Heart left ventricle (tissue), 16 donors: ENCODE data around the gene TNRC6A. TPM values are rescaled to one million over a fixed set of nuclear protein-coding genes. Genes with fewer than 3 reads are reported as not detected.

ENCODE experiments used
- ATAC-seq, 4 donors: fragments of 200-7000 bp; cut with Tn5 transposase; one replicate each; pipeline ENCODE4 v1.9.1; 2020 to 2022; ENCODE audit warnings: moderate library complexity in 4 of 4, mild to moderate bottlenecking in 3 of 4, moderate number of reproducible peaks in 1 of 4
- DNase-seq, 5 donors: peaks; one replicate each; pipeline ENCODE4 v3.0.0-alpha.2; 2020
- H3K27ac ChIP-seq, 12 donors: fragments of 200-600 bp; sonication (generic) in 4 of 12; one replicate each; pipeline versions ENCODE4 v1.5.0 to v1.8.0; 2016 to 2022; ENCODE audit warnings: mild to moderate bottlenecking in 2 of 12
- H3K27me3 ChIP-seq, 9 donors: fragments of 200-600 bp; sonication (generic) in 2 of 9; one replicate each; pipeline versions ENCODE4 v1.5.1 to v1.8.0; 2016 to 2022; ENCODE audit warnings: mild to moderate bottlenecking in 3 of 9
- H3K36me3 ChIP-seq, 9 donors: fragments of 200-600 bp; sonication (generic) in 2 of 9; one replicate each; pipeline versions ENCODE4 v1.5.0 to v1.8.0; 2018 to 2022; ENCODE audit warnings: mild to moderate bottlenecking in 2 of 9
- H3K4me1 ChIP-seq, 12 donors: fragments of 200-600 bp; sonication (generic) in 4 of 12; one replicate each; pipeline versions ENCODE4 v1.5.0 to v1.8.0; 2016 to 2022; ENCODE audit warnings: mild to moderate bottlenecking in 3 of 12
- H3K4me3 ChIP-seq, 12 donors: fragments of 200-600 bp; sonication (generic) in 4 of 12; one replicate each; pipeline versions ENCODE4 v1.5.0 to v1.8.0; 2017 to 2022; ENCODE audit warnings: mild to moderate bottlenecking in 9 of 12, moderate library complexity in 4 of 12
- H3K9me3 ChIP-seq, 12 donors: fragments of 200-600 bp; sonication (generic) in 4 of 12; one replicate each; pipeline versions ENCODE4 v1.5.0 to v1.8.0; 2016 to 2022; ENCODE audit warnings: mild to moderate bottlenecking in 1 of 12
- POLR2A ChIP-seq, 2 donors: fragments of 450-650 bp; IDR thresholded peaks; one replicate each; pipeline ENCODE4 v1.6.1; 2017; ENCODE audit warnings: antibody characterized with exemption in 2 of 2, mild to moderate bottlenecking in 2 of 2, moderate library complexity in 2 of 2
- WGBS, 4 donors: extraction: QIAGEN DNeasy Blood & Tissue Kit in 2 of 4; methylation state at CpG; one replicate each; pipeline versions ENCODE4 v1.1.5 to v1.1.7; 2013 to 2018; 5-methylcytosine and 5-hydroxymethylcytosine counted together
- intact Hi-C, 10 donors: fragments of 100-400 bp; cut with DNase I; formaldehyde crosslinking; loops; one replicate each; pipeline versions ENCODE4 v1.11.1 to v1.14.2; 2022
- polyA plus RNA-seq, 2 donors: library from polyadenylated mRNA; stranded (reverse); fragments of 200-250 nt; gene quantifications; one replicate each; pipeline ENCODE4 v1.2.3, GENCODE V29; 2013
- total RNA-seq, 9 donors: library from RNA; depleted of rRNA in 2 of 9; stranded (reverse); fragments of >200 nt in 2 of 9; fragmentation: NEBNext Ultra II Directional in 3 of 9; extraction: Animal tissue kit (Norgen Biotek cat#: 25700) in 3 of 9; gene quantifications; one replicate each; pipeline versions ENCODE4 v1.1.0 to v1.2.4, GENCODE V29; 2016 to 2023
- TF ChIP-seq, protein P1 (sequence below), 12 donors: fragments of 200-600 bp; sonication (generic) in 4 of 12; IDR thresholded peaks; one replicate each; pipeline versions ENCODE4 v1.5.0 to v1.8.0; 2018 to 2022; ENCODE audit warnings: antibody characterized with exemption in 12 of 12, mild to moderate bottlenecking in 5 of 12
- donor health status: ischemic (EF 13 %, LVEDD 7.1; RV severe dilation, severe dysfunction).
- donor health status: healthy with polysubstance abuse.
- donor health status: DM: no; HTN: yes; CAD: no.
- donor health status: DM: no; HTN: no; CAD: no.
- donor health status: ischemic (EF 25% LVEDD 6.9; RV normal size, moderate dysfunction).
- donor health status: ischemic (EF 25% LVEDD 5.7; RV mildly dilated, moderate dysfunction).
- donor health status: healthy.
- donor health status: DM: yes; HTN: yes; CAD: no.
- donor health status: ischemic (EF 35%, LVEDD 5.7; RV mildly dilated, moderate dysfunction).
- donor health status: nonischemic (EF 11% LVEDD 7.7; RV severe dilation, severe dysfunction).
- donor health status: DM: yes; HTN: yes; CAD: no.
- donor health status: PGD.
- donor health status: ischemic (EF 29% LVEDD 5.4; RV normal size, mild dysfunction).
- donor health status: nonischemic (EF 23%, LVEDD 6.1; RV moderate dilation, normal function).

The TNRC6A gene
- total and polyA plus RNA-seq, 11 donors, result 16.0 to 53.1 (median 35.5) TPM

DNA sequence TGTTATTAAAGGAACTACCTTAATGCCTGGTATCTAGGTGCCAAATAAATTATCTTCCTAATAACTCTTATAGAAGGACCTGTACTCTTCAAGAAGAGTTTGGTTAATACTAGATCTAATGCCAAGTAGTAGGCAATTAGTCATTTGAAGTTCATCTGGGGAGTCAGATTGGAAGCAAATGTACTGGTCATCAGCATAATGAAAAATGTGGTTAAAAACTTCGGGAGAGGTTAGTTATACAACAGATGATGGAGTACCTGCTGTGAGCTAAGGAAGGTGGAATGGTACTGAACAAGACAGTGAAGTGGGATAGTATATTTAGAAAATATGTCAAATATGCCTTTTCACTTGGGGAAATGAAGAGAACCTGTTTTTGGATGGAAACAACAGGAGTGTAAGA lies 49.2 kb downstream of the TNRC6A start:
- intact Hi-C loops, result loop anchor here in 3 of 10 donors (5.0 kb wide), 1 partner anchor 46 kb away; no protein-coding TSS in a partner anchor
- ATAC-seq (no peak), DNase-seq (no peak)
- TF ChIP-seq, protein P1, sequence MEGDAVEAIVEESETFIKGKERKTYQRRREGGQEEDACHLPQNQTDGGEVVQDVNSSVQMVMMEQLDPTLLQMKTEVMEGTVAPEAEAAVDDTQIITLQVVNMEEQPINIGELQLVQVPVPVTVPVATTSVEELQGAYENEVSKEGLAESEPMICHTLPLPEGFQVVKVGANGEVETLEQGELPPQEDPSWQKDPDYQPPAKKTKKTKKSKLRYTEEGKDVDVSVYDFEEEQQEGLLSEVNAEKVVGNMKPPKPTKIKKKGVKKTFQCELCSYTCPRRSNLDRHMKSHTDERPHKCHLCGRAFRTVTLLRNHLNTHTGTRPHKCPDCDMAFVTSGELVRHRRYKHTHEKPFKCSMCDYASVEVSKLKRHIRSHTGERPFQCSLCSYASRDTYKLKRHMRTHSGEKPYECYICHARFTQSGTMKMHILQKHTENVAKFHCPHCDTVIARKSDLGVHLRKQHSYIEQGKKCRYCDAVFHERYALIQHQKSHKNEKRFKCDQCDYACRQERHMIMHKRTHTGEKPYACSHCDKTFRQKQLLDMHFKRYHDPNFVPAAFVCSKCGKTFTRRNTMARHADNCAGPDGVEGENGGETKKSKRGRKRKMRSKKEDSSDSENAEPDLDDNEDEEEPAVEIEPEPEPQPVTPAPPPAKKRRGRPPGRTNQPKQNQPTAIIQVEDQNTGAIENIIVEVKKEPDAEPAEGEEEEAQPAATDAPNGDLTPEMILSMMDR (IDR thresholded peaks at IDR 0.05), result no peak
- no peak for TF ChIP-seq POLR2A (IDR thresholded peaks at IDR 0.05)
- Histone ChIP-seq H3K9me3 (peaks cover 0 to 4% (median 0%) of the 10 kb centered on the region in 12 donors), H3K27me3 (no peaks in the 10 kb centered on the region), H3K4me1 (peaks cover 0 to 54% (median 35%) of the 10 kb centered on the region in 12 donors), H3K4me3 (no peak overlapping the region), H3K27ac (peak overlapping the region in 6 of 12 donors; percentile 1 to 75 (median 48)), H3K36me3 (peaks cover 0 to 76% (median 68%) of the 10 kb centered on the region in 9 donors)
- WGBS, 4 donors, result 91 to 98% (median 97%) methylated on average over 1 of the region's 1 CpG

DNA sequence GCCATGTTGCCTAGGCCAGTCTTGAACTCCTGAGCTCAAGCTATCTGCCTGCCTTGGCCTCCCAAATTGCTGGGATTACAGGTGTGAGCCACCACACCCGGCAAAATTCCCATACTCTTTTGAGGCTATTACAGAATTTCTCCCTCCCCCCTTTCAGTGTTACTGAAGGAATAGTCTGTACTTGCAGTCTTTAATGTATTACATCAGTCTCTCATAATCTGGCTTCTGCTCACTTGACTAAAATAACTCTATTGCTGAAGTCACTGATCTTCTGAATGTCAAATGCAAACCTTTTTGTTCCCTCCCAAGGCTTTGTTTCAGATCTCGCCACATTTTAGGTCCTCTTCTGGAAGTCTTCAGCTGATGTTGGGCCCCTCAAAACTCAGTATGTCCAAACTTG lies 51.8 kb downstream of the TNRC6A start:
- Histone ChIP-seq H3K4me3 (no peak overlapping the region), H3K27ac (peak overlapping the region in 10 of 12 donors; percentile 15 to 72 (median 57)), H3K4me1 (peaks cover under 1 to 51% (median 29%) of the 10 kb centered on the region in 12 donors), H3K27me3 (no peaks in the 10 kb centered on the region), H3K9me3 (no peaks in the 10 kb centered on the region), H3K36me3 (peaks cover 0 to 93% (median 83%) of the 10 kb centered on the region in 9 donors)
- 59 to 78% (median 69%) methylated on average over 2 of the region's 2 CpGs for WGBS, 4 donors
- intact Hi-C loops, result loop anchor here in 1 of 10 donors (10.0 kb wide), 1 partner anchor 46 kb away; no protein-coding TSS in a partner anchor
- TF ChIP-seq, protein P1 (IDR thresholded peaks at IDR 0.05), result no peak
- TF ChIP-seq POLR2A (IDR thresholded peaks at IDR 0.05), result no peak
- DNase-seq, result no peak
- peak in 3 of 4 donors; percentile 47 to 62 (median 58) for ATAC-seq

DNA sequence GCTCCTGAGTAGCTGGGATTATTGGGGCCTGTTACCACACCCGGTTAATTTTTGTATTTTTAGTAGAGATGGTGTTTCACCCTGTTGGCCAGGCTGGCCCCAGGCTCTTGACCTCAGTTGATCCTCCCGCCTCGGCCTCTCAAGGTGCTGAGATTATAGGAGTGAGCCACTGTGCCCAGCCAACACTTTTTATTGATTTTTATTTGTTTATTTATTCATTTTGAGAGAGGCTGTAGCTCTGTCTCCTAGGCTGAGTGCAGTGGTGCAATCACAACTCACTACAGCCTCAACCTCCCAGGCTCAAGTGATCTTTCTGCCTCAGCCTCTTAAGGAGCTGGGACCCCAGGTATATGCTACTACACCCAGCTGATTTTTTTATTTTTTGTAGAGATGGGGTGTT lies 54.7 kb downstream of the TNRC6A start:
- Histone ChIP-seq H3K27ac (peak overlapping the region in 2 of 12 donors; percentile 9 to 12), H3K36me3 (peaks cover 0 to 95% (median 88%) of the 10 kb centered on the region in 9 donors), H3K9me3 (no peaks in the 10 kb centered on the region), H3K4me3 (no peak overlapping the region), H3K27me3 (no peaks in the 10 kb centered on the region), H3K4me1 (peaks cover 0 to 26% (median 11%) of the 10 kb centered on the region in 12 donors)
- intact Hi-C loops, result loop anchor here in 1 of 10 donors (10.0 kb wide), 1 partner anchor 49 kb away; no protein-coding TSS in a partner anchor
- 77 to 89% (median 80%) methylated on average over 3 of the region's 3 CpGs for WGBS, 4 donors
- TF ChIP-seq POLR2A (IDR thresholded peaks at IDR 0.05), result no peak
- TF ChIP-seq, protein P1 (IDR thresholded peaks at IDR 0.05), result no peak
- no peak for ATAC-seq
- no peak for DNase-seq

DNA sequence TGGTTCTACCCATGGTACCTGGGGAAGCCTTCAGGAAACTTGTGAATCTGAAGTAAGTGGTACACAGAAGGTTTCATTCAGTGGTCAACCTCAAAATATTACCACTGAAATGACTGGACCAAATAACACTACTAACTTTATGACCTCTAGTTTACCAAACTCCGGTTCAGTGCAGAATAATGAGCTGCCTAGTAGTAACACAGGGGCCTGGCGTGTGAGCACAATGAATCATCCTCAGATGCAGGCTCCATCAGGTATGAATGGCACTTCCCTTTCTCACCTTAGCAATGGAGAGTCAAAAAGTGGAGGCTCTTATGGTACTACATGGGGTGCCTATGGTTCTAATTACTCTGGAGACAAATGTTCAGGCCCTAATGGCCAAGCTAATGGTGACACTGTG lies 60.4 kb downstream of the TNRC6A start:
- Histone ChIP-seq H3K4me1 (peaks cover 0 to 15% (median 8%) of the 10 kb centered on the region in 12 donors), H3K4me3 (no peak overlapping the region), H3K36me3 (peaks cover 0 to 97% (median 89%) of the 10 kb centered on the region in 9 donors), H3K9me3 (no peaks in the 10 kb centered on the region), H3K27ac (no peak overlapping the region), H3K27me3 (no peaks in the 10 kb centered on the region)
- WGBS, 4 donors, result 91 to 100% (median 97%) methylated on average over 2 of the region's 2 CpGs
- no peak for DNase-seq
- intact Hi-C loops, result loop anchor here in 2 of 10 donors (10.0 kb wide), 2 partner anchors 55 to 165 kb away; no protein-coding TSS in a partner anchor
- ATAC-seq, result no peak
- TF ChIP-seq, protein P1 (IDR thresholded peaks at IDR 0.05), result no peak
- no peak for TF ChIP-seq POLR2A (IDR thresholded peaks at IDR 0.05)
